GM21526 (cell line): Measurements from ENCODE around the gene PROSER3.

Experiments
- ATAC-seq: cut with Tn5 transposase; IDR thresholded peaks from one replicate; pipeline ENCODE4 v1.9.1; 2021; ENCODE audit warnings: moderate library complexity; ENCODE audit not compliant: unreplicated experiment, low FRiP score

Gene PROSER3

GRCh38 chr19:35812220-35813042 is 54.5 kb downstream of the PROSER3 start, which contains the start of gene PRODH2:
PRODH2 (minus strand) TSS chr19:35812845; CDS start chr19:35812805, 40 bp downstream.
- no peak for ATAC-seq

GRCh38 chr19:35813043-35813890 is 55.3 kb downstream of the PROSER3 start:
- ATAC-seq = no peak

GRCh38 chr19:35816262-35816661 is 58.3 kb downstream of the PROSER3 start:
- no peak for ATAC-seq

GRCh38 chr19:35816846-35817245 is 58.9 kb downstream of the PROSER3 start:
- no peak for ATAC-seq

GRCh38 chr19:35818445-35818844 is 60.5 kb downstream of the PROSER3 start:
- ATAC-seq = no peak
